ENCODE results near the gene OR2T33.
"Not testable (repeated sequence)": the region's sequence is repeated elsewhere in the genome, so short reads cannot be mapped to it uniquely, and the experiment has no call there.

Gene OR2T33, protein sequence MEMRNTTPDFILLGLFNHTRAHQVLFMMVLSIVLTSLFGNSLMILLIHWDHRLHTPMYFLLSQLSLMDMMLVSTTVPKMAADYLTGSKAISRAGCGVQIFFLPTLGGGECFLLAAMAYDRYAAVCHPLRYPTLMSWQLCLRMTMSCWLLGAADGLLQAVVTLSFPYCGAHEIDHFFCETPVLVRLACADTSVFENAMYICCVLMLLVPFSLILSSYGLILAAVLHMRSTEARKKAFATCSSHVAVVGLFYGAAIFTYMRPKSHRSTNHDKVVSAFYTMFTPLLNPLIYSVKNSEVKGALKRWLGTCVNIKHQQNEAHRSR

GRCh38 chr1:248277876-248278275 is at the start of gene OR2T33:
OR2T33 (minus strand) TSS chr1:248277976; CDS start chr1:248273814, 4,162 bp downstream.
- no peak for DNase-seq

DNA sequence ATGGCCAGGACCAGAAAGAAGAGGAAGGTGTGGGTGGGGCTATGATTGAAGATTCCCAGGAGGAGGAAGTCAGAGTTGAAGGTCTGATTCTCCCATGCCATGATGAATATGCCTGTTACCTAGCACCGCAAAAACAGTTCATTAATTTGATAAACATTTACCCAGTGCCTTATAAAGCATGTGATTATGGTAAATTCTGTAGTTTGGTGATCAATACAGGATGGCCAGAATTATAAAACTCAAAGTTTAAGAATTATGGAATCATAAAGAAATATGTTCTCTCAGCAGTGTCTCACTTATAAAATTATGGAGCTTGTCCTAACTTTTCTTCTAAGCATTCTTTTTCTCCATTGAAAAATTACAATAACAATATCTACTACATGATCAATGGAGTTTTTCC is 46.7 kb upstream of the OR2T33 start, which contains the start of gene OR2M7:
OR2M7 (minus strand) TSS at position 101 of the 400 bp plus-strand sequence; CDS start at position 101, 0 bp downstream.
- DNase-seq = no peak

- DNase-seq = no peak
Measured at GRCh38 chr1:248316796-248317195, 39.0 kb upstream of the OR2T33 start.

DNA sequence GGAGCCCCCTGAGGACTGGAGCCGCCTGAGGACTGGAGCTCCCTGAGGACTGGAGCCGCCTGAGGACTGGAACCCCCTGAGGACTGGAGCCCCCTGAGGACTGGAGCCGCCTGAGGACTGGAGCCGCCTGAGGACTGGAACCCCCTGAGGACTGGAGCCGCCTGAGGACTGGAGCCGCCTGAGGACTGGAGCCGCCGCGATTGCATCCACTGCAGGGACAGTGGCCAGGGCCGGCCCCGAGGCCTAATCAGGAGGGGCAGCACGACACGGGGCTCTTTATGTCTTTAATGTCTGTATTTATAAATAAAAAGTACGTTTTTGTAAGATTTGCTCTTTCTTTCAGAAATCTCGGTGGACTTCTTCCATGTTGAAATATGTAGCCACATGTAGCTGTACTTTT is 29.0 kb upstream of the OR2T33 start:
- not testable (repeated sequence) for DNase-seq

DNA sequence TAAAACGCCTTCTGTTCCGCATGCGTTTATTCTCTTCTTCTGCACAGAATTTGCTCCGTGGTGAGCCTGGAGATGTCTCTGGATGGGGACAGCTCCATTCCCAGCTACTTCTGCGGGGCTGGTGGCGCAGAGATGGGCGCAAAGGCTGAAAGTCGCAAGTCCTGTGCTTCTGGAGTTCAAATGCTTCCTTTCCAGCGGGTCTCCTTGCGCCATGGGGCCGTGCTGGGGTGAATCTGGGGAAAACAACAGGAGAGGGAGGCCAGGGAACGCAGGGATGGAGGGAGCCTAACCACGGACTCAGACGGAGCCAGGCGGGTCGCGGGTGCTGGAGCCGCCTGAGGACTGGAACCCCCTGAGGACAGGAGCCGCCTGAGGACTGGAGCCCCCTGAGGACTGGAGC is 28.3 kb upstream of the OR2T33 start:
- DNase-seq = no peak

GRCh38 chr1:248305672-248306071 is 27.9 kb upstream of the OR2T33 start:
- DNase-seq = not testable (repeated sequence)

DNA sequence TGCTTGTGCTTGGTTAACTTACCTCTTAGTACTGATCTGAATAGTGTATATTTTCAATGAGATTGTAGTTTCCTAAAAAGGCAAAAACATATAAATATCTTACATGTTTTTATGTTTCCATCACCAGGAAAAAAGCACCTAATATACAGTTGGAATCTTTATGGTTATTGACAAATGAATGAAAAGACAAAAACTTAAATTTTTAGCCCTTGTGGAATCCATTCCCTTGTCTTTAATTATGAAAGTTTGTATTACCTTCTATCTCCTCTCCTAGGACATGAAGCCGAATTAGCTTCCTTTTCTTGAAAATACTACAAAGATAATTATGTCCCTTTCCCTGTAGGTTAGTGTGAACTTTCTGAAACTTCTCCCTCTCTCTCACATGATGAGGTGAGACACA is 25.5 kb upstream of the OR2T33 start, which contains the start of gene OR2T12:
OR2T12 (minus strand) TSS at position 101 of the 400 bp plus-strand sequence. CDS start 7,846 bp downstream, outside the sequence.
- DNase-seq = no peak

DNA sequence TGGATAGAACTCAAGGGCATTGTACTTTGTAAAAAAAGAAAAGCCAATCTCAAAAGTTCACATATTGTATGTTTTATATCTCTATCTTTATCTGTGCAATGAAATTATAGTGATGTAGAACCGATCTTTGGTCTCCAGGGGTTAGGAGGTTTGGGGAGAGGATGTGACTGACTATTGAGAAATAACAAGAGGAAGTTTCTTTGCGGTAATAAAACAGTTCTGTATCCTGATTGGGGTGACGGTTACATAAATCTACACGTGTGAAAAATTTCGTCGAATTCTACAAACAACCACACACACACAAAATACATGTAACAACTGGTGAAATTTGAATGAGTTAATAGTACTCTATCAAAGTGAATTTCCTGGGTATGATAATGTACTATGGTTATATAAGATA is 10.6 kb upstream of the OR2T33 start:
- no peak for DNase-seq

GRCh38 chr1:248273225-248273624 is 4.6 kb downstream of the OR2T33 start:
- DNase-seq = not testable (repeated sequence)

- no peak for DNase-seq
Measured at GRCh38 chr1:248268178-248268577, 9.6 kb downstream of the OR2T33 start.

GRCh38 chr1:248259309-248259708 is 18.5 kb downstream of the OR2T33 start:
- DNase-seq = not testable (repeated sequence)

DNA sequence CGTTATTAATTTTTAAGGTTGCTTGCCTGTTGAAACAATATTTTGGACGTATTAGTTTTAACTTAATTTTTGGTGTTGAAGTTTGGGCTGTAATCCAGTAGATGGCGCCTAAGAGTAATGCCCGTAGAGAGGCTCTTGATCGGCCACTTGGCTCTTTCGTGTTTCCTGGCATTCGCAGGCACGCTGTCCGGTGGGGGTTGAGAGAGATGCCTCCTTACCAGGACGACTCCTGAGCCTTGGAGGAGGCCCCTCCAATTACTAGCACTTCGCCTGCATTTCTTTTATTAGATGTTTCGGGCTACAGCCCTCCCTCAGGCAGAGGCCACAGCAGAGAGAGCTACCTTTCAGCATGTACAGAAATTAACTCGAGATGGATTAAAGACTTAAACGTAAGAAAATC is 34.6 kb downstream of the OR2T33 start:
- DNase-seq = peak; percentile 11

- no peak for DNase-seq
Measured at GRCh38 chr1:248239478-248239877, 38.3 kb downstream of the OR2T33 start.

DNA sequence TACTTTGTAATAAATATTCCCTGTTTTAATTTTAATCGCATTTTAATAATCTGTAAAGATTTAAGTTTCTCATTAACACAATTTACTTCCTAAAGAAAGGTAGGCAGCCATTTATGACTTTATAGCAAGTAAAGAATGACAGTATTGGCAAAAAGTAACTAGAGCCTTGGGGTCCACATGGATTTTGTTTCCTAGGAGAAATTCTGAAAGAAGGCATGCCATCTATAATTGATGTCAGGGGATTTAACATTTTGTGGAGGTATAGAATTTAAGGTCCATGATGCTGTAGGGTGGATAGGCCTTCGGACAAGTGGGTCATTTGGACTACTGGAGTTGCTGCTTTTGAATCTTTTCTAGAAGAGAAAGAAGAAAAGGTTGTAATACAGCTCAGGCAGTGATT is 46.7 kb downstream of the OR2T33 start, which contains the start of gene OR2M4:
OR2M4 (plus strand) TSS at position 301 of the 400 bp plus-strand sequence. CDS start 7,512 bp downstream, outside the sequence.
- no peak for DNase-seq

GRCh38 chr1:248229360-248229908 is 48.3 kb downstream of the OR2T33 start:
- DNase-seq = no peak

- no peak for DNase-seq
Measured at GRCh38 chr1:248225537-248225936, 52.2 kb downstream of the OR2T33 start.
